Hippocampal formation (tissue), 2 donors: ENCODE measurements around the gene ERGIC1.

ENCODE experiments used
- DNase-seq, 2 donors: peaks; one replicate each; lab custom pipeline; 2025; lab: John Stamatoyannopoulos, UW

ERGIC1 gene

GRCh38 chr5:172920447-172920849 lies 86.4 kb downstream of the ERGIC1 start:
- no peak for DNase-seq

DNA sequence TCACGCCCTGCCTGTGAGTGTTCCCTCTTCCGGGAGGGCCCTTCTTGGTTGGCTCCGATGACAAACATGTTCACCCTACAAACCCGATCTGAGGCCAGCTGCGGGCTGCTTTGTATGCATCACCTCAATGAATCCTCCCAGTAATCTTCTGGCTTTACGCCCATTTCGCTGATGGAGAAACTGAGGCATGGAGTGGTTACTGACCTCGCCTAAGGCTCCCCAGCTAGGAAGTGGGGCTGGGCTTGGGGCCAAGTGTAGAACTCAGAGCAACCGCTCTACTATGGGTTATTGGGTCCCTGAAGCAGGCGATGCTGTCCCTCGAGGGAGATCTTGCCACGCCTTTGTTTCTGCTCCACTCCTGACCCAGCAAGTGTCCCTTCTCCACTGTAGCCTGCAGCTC lies 86.9 kb downstream of the ERGIC1 start:
- DNase-seq, result no peak

- DNase-seq, result no peak
These were observed 87.9 kb downstream of the ERGIC1 start for GRCh38 chr5:172921906-172922305.

DNA sequence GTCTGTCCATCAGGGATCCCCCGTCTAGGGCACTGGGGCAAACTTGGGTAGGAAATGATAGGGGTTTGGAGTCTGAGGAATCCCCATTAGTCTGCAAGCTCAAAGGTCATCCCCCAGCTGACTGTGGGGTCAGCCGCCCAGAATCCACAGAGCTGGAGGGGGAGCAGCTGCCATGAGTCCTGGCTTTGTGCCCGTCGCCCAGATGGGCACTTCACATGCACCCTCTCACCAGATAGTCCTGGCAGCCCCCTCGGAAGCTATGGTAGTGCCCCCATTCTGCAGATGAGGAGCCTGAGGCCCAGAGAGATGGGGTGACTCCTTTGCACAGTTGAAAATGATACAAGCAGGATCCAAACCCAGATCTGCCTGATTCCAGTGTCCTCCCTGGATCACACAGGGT lies 89.5 kb downstream of the ERGIC1 start:
- DNase-seq, result no peak

DNA sequence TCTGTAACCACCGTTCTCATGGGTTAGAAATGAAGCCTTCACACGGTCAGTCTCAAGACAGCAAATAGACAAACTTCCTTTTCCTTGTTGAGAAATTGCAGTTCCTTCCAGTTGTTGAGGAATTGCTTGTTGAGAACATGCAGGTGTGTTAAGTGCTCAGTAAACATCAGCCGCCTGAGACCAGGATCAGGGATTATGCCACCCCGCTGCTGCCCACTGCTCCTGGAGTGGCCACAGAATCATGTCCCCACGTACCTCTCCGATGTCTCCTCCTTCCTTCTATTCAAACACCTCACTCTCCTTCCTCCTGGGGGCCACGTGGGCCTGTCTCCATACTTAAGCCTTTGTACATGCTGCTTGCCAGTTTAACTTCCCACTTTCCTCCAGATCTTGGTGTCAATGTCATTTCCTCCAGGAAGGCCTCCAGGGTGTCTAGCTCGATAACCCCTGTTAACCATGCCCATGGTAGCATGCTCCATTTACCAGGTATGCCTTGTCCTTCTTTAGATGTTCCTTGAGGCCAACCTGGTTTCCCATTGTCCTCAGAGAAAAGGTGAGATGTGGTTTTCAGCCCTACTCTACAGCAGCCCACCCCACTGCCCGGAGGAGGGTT lies 91.4 kb downstream of the ERGIC1 start:
- no peak for DNase-seq

DNA sequence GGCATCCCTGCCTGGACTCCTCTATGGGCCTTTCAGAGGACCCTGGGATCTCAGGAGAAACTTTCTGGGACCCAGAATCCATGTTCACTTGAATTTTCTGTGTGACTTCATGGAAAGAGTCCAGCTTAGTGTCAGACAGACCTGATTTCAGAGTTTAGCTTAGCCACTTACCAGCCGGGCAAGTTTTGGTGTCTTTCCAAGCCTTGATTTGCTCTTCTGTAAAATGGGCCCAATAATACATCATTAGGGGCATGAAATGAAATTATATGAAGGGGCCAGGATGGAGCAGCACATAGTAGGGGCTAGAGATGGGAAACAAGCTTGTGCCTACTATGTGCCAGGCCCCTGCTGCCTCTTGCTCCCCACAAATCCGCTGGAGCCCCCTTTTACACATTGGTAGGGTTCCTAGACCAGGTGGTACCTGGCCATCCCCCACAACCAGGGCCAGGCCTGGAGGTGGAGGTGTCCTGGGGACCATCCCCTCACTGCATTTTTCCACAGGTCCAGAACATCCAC lies 92.0 kb downstream of the ERGIC1 start:
- DNase-seq, result no peak

GRCh38 chr5:172926796-172927195 lies 92.7 kb downstream of the ERGIC1 start:
- no peak for DNase-seq

- DNase-seq, result no peak
These were observed 95.4 kb downstream of the ERGIC1 start for GRCh38 chr5:172929371-172929838.

DNA sequence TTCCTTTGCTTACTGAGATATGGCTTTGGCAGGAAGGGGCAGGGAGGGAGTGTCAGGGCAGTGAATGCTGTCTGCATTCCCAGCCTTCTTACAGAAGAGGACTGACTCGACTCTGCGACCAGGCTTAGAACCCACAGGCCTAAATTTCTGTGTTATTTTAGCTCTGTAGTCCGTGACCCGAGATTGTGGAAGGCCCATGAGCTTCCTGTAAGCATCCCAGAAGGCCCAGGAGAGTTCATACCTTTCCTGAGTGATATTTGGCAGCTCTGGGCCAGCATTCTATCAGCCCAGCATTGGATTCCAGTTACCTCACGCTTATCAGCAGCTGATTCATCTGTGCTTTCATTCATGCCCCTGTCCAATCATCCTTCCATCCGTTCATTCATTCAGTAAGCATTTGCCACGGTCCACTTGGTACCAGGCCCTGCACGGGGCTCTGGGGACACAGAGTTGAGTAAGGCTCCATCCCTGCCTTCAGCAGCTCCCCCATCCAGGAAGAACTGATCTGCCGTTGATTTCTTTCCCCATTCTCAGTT lies 97.0 kb downstream of the ERGIC1 start:
- no peak for DNase-seq

- peak; percentile 29 to 34 for DNase-seq
These were observed 98.4 kb downstream of the ERGIC1 start for GRCh38 chr5:172932313-172933017.

GRCh38 chr5:172933238-172933637 lies 99.2 kb downstream of the ERGIC1 start:
- DNase-seq, result no peak

GRCh38 chr5:172935096-172935495 lies 101.0 kb downstream of the ERGIC1 start:
- no peak for DNase-seq

DNA sequence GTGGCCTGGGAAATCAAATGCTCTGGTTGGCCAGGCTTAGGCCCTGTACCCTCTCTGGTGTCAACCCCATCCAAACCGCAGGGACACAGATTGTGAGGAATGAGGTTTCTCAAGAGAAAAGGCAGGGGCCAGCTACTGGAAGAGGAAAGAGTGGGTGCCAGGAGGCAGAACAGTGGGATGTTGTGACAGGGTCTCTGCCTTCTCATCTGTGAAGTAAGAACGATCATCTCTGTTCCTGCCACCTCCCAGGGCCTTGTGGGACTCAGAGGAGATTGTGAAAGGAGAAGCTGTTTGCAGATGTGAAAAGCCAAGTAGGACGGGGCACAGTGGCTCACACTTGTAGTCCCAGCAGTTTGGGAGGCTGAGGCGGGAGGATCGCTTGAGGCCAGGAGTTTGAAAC lies 102.3 kb downstream of the ERGIC1 start:
- DNase-seq, result no peak

DNA sequence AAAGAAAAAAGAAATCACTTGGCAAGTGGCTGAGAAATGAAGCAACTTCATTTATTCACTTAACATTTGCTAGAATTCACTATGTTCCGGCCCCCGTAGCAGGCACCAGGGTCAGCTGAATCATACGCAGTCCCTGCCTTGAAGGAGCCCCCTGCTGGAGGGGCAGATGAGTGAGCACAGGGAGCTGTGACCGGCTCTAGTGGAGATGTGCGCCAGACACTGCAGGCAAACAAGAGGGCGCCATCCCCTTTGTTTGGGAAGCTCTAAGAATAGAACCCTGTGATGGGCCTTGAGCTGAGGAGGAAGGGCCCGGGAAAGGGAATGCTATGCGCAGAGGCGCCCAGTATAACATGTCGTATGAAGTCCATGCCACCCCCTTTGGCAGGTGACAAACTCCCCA lies 105.0 kb downstream of the ERGIC1 start:
- DNase-seq, result no peak

- no peak for DNase-seq
These were observed 105.7 kb downstream of the ERGIC1 start for GRCh38 chr5:172939611-172940267.

DNA sequence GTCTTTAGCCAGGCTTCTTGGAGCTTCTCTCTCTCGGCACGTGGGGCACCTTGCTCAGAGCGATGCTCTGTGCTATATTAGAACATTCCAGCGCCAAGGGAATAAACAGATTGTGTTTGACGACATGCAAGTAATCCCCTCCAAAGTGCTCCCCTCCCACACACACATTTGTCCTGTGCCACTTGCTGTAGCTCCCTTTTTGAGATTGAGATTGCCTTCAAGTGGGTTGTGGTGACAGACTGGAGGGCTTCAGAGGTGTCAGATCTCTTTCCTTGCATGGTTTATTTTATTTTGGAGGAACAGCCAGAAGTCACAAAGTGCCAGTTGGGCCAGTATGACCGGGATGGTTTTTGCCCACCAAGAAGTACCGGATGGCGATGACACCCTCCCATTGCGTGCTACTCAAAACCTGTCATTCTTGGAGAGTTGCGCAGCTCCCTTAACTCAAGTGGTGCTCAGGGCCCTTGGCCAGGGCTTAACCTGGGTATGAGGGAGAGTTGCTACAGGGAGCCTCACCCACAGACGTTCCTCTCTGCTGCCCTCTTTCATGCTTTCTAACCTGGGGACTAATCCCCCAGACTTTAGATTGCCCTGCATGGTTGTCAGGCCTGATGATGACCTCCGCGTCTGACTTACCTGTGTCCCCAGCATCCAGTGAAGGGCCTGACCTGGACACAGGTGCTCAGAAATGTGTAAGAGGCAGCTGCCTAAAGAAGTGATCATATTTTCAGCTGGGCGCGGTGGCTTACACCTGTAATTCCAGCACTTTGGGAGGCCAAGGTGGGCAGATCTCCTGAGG lies 106.4 kb downstream of the ERGIC1 start:
- DNase-seq, result no peak

- no peak for DNase-seq
These were observed 107.0 kb downstream of the ERGIC1 start for GRCh38 chr5:172941067-172941516.

- no peak for DNase-seq
These were observed 108.5 kb downstream of the ERGIC1 start for GRCh38 chr5:172942556-172942955.

DNA sequence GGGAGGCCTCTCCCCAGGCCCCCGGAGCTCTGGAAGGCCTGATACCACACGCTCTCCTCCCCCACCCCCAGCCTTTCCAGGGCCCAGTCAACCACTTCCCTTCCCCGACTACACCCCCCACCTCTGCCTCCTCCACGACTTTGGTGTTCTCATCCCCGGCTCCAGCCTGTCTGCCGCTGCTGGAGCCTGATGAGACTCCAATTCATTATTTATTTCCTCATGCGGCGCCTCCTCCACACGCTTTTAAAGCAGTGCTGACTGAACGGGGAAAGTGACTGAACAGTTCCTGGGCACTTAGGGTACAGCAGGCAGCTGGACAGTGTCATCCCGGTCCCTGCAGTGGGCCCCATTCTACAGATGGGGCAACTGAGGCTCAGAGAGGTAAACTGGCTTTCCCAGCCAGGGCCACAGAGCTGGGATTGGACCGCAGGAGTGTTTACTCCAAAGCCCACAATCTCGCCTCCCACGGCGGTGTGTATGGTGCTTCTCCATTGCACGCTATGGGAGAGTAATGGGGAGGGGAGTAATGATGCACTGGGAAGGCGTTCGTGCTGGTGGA lies 109.3 kb downstream of the ERGIC1 start:
- DNase-seq, result no peak

- no peak for DNase-seq
These were observed 109.9 kb downstream of the ERGIC1 start for GRCh38 chr5:172943906-172944305.

DNA sequence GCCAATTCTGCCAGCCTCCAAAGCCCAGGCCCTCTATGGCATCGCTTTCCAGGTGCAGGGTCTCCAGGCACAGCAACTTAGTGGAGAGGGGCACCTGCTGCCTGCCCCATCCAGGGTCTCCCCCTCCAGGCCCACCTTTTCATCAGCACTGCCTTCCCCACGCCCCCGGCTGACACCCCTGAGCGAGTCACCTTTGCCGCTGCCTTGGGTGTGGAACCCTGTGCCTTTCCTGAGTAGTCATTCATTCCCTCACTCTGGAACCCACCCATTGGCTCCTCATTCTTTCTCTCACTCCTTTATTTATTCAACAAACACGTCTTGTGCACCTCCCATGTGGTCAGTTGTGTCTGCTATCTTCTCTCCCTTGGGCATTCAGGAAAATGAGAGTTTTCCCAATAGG lies 110.7 kb downstream of the ERGIC1 start:
- DNase-seq, result no peak
